GM10847 (cell line): ENCODE measurements around the gene CTTN.

ENCODE experiments used
- POLR2A ChIP-seq: IDR thresholded peaks from 2 replicates; pipeline ENCODE4 v1.6.1; 2011; ENCODE audit not compliant: insufficient read length; ENCODE audit errors: extremely low read depth

CTTN gene

GRCh38 chr11:70429724-70430521 is 31.6 kb downstream of the CTTN start:
- no peak for TF ChIP-seq POLR2A

GRCh38 chr11:70430671-70431574 is 32.6 kb downstream of the CTTN start:
- TF ChIP-seq POLR2A = no peak

- no peak for TF ChIP-seq POLR2A
Observed at GRCh38 chr11:70431611-70432010, 33.3 kb downstream of the CTTN start.

GRCh38 chr11:70432065-70432464 is 33.7 kb downstream of the CTTN start:
- no peak for TF ChIP-seq POLR2A

DNA sequence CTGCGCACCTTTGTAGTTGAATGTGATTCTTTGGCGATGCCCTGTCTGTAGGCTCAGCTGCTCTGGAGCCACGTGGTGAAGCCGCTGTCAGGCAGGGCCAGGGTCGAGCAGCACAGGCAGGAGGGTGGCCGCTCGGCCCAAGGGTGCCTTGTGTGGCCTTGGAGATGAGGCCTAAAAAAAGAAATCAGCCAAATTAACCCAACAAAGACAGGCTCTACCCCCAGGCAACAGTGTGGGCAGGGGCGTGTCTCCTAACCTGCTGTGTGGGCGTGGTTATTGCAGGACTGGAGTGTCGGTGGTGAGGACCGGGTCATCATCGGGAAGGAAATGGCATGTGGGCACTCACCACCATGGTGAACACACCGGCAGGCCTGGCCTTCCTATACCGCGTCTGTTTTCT is 34.3 kb downstream of the CTTN start:
- TF ChIP-seq POLR2A = no peak

DNA sequence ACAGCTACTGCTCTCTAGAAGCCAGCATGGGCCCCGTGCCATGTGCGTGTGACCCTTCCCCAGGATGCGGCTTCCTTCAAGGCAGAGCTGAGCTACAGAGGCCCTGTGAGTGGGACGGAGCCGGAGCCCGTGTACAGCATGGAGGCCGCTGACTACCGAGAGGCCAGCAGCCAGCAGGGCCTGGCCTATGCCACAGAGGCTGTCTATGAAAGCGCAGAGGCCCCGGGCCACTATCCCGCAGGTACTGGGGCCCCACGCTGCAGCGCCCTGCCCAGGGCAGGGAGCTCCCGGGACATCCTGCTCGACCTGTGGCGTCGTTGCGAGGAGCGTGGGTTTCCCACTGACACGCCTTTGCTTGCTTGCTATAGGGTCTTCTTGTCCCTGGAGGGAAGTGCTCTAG is 34.7 kb downstream of the CTTN start:
- no peak for TF ChIP-seq POLR2A

DNA sequence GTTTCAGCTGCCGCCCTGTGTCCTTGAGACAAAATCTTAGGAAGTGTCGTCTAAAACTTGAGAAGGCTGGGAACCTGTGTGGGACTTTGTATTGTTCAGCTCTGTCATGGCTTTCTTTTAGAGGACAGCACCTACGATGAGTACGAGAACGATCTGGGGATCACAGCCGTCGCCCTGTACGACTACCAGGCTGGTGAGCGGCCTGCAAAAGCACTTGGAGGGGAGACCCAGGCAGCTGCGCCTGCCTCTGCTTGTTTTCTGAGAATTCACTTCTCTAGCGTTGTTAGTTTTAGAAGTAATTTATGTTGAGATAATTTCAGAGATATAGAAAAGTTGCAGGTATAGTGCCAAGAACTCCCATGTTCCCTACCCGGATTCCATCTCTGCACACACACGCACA is 35.2 kb downstream of the CTTN start:
- no peak for TF ChIP-seq POLR2A

DNA sequence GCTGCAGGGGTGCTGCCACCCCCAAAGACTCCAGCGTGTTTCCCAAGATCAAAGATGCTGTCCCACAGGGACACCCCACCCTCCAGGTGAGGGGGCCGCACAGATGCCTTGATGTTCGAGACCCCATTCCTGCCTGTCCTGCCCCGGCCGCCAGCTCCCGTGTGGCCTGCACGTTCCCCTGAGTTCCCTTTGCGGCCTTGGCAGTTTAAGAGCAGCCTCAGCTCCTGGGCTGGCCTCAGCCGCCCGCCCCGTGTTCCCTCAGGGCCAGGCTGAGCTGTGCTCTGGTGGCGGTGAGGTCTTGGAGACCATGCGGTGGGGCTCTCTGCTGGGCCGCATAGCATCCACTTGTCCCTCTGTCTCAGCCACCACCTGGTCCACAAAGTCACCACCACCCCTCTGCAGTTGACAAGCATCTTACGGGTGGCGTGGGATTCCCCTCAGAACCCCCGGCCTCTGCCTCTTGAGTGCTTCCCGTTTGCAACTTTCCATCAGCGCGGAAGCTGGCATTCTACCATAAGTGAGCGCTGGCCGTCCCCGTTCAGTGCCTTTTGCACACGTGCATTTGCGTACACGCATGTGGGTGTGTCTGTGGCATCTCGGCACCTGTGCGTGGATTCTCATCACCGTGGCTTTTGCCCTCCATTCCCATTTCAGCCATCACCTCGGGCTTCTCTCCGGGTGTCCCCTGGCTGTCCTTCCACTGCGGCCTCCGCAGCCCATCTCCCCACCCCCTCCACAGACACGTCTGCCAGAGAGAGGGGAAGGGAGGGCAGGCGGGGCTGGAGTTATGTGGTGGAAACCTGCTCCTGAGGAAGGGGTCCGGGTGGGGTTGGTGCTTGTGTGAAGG is 35.9 kb downstream of the CTTN start:
- no peak for TF ChIP-seq POLR2A

DNA sequence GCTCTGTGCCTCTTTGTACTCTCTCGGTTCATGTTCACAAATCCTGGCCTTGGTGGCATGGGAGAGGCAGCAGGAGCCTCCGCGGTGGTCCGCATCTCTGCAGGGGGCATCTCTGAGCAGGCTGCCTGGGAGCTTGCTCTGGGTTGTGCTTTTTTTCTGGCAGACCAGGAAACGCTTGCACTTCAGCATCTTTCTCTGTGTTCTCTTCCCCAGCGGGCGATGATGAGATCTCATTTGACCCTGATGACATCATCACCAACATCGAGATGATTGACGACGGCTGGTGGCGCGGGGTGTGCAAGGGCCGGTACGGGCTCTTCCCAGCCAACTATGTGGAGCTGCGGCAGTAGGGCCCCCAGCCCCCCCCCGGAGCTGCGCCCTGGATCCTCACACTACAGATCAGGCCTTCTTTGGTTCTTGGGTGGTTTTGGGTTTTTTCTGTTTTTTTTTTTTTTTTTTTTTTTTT is 36.5 kb downstream of the CTTN start:
- TF ChIP-seq POLR2A = no peak

DNA sequence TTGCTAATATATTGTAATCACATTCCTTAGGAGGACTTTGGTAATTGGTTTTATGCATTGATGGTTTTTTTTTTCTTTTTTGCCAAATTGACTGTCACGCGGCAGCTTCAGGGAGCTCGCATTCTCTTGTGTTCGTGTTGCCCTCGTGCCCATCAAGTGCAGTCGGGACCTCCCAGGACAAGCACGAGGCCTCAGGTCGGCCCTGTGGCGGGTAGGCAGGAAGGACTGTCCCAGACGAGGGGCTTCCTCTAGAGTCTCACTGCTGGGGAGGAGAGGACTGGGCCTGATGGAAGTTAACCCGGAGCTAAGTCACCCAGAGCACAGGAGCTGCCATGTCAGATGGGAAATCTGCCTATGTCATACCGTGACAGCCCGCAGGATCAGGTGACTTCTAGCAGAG is 37.0 kb downstream of the CTTN start:
- no peak for TF ChIP-seq POLR2A

DNA sequence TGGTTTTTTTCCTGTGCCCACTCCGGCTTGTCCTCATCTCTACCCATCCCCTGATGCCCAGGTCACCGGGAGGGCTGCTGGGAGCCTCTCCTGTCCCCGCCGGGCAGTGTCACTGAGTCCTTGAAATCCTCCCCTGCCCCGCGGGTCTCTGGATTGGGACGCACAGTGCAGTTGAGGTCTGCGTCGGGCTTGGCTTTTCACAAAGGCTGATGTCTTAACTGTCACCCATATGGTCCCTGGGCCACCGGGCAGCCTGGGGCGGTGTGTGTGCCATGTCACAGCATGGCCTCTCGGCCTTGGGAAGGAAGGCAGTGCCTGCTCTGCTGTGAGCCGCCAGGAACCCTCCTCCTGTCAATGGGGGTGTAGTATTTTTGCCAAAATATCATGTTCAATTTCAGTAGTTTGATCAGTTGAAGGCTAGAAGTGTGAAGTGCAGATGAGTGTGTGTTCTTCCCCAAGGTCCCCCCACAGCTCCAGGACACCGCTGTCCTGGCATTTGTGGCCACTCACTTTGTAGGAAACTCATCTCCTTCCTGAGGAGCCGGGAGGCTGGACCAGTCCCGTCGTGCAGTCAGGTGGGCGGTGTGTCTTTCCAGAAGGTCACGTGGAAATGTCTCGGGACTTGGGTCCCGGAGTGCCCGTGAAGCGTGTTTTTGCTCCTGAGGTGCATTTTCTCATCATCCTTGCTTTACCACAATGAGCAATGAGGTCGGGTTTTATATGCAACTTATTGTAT is 37.6 kb downstream of the CTTN start:
- TF ChIP-seq POLR2A = no peak

DNA sequence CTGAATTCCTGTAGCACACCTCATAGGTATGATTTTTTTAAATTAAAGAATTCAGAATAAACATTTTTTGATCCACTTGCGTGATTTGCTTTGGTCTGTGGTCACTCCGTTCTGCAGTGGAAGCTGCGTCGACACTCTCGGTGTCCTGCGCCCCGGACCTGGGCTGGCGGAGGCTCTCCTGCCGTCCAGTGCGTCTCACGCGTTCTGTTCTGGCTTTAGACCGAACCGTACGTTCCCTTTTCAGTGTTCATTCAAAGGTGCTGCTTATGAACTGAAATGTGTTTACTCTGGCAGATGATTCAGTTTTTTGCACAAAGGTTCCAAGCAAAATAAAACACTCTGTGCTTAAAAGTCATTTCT is 38.2 kb downstream of the CTTN start:
- no peak for TF ChIP-seq POLR2A

DNA sequence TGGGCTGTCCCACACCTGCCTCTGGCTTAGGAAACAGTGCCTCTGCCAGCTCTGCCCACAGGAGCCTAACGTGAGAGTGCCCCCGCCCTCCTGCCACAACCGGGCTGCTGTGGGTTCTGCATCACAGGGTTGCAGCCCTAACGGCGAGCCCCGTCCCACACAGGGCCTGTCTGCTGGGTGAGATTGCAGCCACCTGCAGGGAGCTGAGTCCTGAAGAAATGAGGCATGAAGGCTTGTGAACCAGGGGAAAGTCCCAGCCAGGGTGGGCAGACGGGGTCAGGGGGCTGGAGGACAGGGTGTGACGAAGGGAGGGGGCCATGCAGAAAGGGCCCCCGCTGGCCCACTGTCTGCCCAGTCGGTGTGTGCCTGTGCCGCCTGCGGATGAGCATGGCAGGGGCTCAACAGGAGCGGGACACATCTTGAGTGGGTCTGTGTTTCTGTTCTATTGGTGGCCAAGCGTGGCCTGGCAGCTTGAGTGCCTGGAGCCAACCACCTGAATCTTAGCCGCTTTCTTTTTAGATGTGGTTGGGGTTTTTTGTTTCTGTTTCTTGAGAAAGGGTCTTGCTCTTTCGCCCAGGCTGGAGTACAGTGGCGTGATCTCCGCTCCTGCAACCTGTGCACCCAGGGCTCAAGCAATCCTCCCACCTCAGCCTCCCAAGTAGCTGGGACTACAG is 38.9 kb downstream of the CTTN start:
- no peak for TF ChIP-seq POLR2A

DNA sequence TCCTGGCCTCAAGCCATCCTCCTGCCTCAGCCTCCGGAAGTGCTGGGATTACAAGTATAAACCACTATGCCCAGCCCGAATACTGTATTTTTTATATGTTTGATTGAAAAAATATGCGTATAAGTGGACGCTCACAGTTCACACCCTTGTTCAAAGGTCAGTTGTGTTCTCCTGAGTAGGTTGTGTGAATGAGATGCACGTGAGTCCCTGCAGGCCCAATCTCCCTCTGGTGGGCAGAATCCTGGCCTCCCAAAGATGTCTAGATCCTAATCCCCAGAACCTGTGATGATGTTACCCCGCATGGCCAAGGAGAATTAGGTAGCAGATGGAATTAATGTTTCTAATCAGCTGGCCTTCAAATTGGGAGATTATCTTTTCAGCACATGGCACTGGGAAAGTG is 41.9 kb downstream of the CTTN start:
- no peak for TF ChIP-seq POLR2A

DNA sequence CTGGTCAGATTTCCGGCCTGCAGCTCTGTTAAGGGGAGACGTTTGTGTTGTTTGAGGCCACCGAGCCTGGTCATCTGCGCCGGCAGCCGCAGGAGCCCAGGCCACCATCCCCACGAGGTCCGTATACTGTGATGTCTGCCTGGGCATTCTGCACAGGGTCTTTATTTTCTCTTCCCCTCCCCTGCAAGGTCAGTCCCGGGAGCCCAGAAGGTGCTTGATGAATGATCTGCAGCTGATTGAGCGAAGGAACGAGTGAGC is 45.4 kb downstream of the CTTN start:
- TF ChIP-seq POLR2A = no peak

- no peak for TF ChIP-seq POLR2A
Observed at GRCh38 chr11:70445091-70445490, 46.8 kb downstream of the CTTN start.
